Aorta (tissue), 5 donors: ENCODE measurements around the gene PLCG2. TPM values are rescaled to one million over a fixed set of nuclear protein-coding genes. Genes with fewer than 3 reads are reported as not detected.

Experiments used
- ATAC-seq: fragments of 200-7000 bp; cut with Tn5 transposase; one replicate; pipeline ENCODE4 v1.9.1; 2022; ENCODE audit warnings: moderate library complexity; ENCODE audit not compliant: low FRiP score
- DNase-seq, 2 donors: peaks; one replicate each; pipeline ENCODE4 v3.0.0-alpha.2; 2020
- H3K27ac ChIP-seq, 2 donors: one replicate each; pipeline ENCODE4 v1.5.1; 2013; ENCODE audit warnings: low read length in 2 of 2, mild to moderate bottlenecking in 2 of 2, moderate library complexity in 2 of 2, control low read depth in 1 of 2, inconsistent platforms in 1 of 2, low read depth in 1 of 2
- H3K27me3 ChIP-seq, 2 donors: one replicate each; pipeline ENCODE4 v1.6.1; 2013; ENCODE audit warnings: control low read depth in 1 of 2, low read length in 1 of 2, mild to moderate bottlenecking in 1 of 2, moderate library complexity in 1 of 2; ENCODE audit not compliant: insufficient read depth in 2 of 2, control insufficient read depth in 1 of 2
- H3K36me3 ChIP-seq, 2 donors: one replicate each; pipeline ENCODE4 v1.6.1; 2013; ENCODE audit warnings: control low read depth in 1 of 2, low read length in 1 of 2, mild to moderate bottlenecking in 1 of 2; ENCODE audit not compliant: insufficient read depth in 2 of 2, control insufficient read depth in 1 of 2
- H3K4me1 ChIP-seq, 2 donors: one replicate each; pipeline ENCODE4 v1.6.1; 2013; ENCODE audit warnings: low read length in 2 of 2, control low read depth in 1 of 2, mild to moderate bottlenecking in 1 of 2, moderate library complexity in 1 of 2; ENCODE audit not compliant: insufficient read depth in 2 of 2, control insufficient read depth in 1 of 2
- H3K4me3 ChIP-seq, 2 donors: one replicate each; pipeline ENCODE4 v1.5.1; 2013; ENCODE audit warnings: low read length in 2 of 2, control low read depth in 1 of 2, mild to moderate bottlenecking in 1 of 2
- H3K9me3 ChIP-seq: one replicate; pipeline ENCODE4 v1.6.1; 2013; ENCODE audit warnings: mild to moderate bottlenecking, low read length; ENCODE audit not compliant: control insufficient read depth
- WGBS, 2 donors: extraction: QIAGEN DNeasy Blood & Tissue Kit; methylation state at CpG; one replicate each; pipeline ENCODE4 v1.1.7; 2013; 5-methylcytosine and 5-hydroxymethylcytosine counted together
- intact Hi-C, 2 donors: fragments of 100-400 bp; cut with DNase I; formaldehyde crosslinking; loops; one replicate each; pipeline versions ENCODE4 v1.14.2 to v1.15.0; 2022
- polyA plus RNA-seq, 2 donors: library from polyadenylated mRNA; stranded (reverse); fragments of 200-250 nt; gene quantifications; one replicate each; pipeline ENCODE4 v1.2.3, GENCODE V29; 2013
- total RNA-seq, 2 donors: library from RNA; stranded (reverse); fragmentation: NEBNext Ultra II Directional; extraction: Animal tissue kit (Norgen Biotek cat#: 25700); gene quantifications; one replicate each; pipeline ENCODE4 v1.2.1, GENCODE V29; 2021
- donor health status: healthy with polysubstance abuse.
- donor health status: Bipolar disorder and iron deficiency.
- donor health status: DM: no; HTN: no; CAD: no.
- donor health status: DM: no; HTN: no; CAD: no.
- donor health status: DM: yes; HTN: yes; CAD: no.

The PLCG2 gene
- total and polyA plus RNA-seq, 4 donors: 2.5 to 48.4 (median 12.1) TPM

DNA sequence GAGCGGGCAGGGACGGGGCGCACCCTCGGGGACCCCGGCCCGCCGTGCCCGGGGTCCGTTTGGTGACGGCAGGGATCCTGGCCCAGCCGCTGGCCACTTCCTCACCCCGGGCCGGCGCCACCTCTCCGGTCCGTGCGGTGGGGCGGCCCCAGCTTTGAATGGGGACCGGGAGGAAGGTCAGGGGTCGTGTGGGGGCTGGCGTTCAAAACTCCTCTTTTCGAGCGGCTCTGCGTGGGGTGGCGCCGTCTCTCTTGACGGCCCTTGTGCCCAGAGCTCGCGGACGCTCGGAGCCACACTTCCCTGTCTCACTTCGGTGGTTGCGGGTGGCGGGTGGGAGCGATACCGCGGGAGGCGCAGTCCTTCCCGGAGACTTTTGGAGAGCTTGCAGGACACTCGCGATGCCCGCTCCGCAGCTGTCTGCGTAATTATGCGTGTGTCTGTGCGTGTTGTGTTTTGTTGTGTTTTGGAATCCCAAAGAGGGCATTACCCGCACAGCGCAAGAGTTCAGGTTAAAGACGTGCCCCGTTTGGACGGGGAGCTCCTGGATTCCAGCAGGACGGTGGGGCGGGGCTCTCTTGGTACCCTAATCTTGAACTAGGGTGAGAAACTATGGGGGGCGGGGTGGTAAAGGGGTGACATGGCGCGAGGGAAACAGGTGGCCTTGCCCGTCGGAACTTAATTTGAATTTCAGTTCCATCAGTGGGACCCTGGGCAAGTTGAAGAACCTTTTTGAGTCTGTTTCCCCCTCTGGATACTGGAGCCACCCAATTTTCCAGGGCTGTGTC, 637 bp downstream of the PLCG2 start:
- 2 to 3% methylated on average over 50 to 58 of the region's 58 CpGs for WGBS, 2 donors
- ATAC-seq (peak; percentile 40), DNase-seq (peak; percentile 67 to 77)
- Histone ChIP-seq H3K4me1 (no peaks in the 10 kb centered on the region), H3K27me3 (no peaks in the 10 kb centered on the region), H3K27ac (no peak overlapping the region), H3K9me3 (no peaks in the 10 kb centered on the region), H3K36me3 (no peaks in the 10 kb centered on the region), H3K4me3 (no peak overlapping the region)
- intact Hi-C loops: no loop called here

- intact Hi-C loops: no loop called here
- Histone ChIP-seq H3K4me3 (no peak overlapping the region), H3K4me1 (no peaks in the 10 kb centered on the region), H3K27me3 (no peaks in the 10 kb centered on the region), H3K27ac (no peak overlapping the region), H3K36me3 (no peaks in the 10 kb centered on the region), H3K9me3 (no peaks in the 10 kb centered on the region)
- WGBS, 2 donors: 67 to 69% methylated on average over 8 of the region's 8 CpGs
- no peak for DNase-seq
- ATAC-seq: no peak
These were observed 1.3 kb downstream of the PLCG2 start for GRCh38 chr16:81780350-81780749.

GRCh38 chr16:81782236-81782635, 3.1 kb downstream of the PLCG2 start:
- 86 to 91% methylated on average over 3 of the region's 3 CpGs for WGBS, 2 donors

GRCh38 chr16:81784072-81784795, 5.1 kb downstream of the PLCG2 start:
- no peaks in the 10 kb centered on the region for H3K36me3 ChIP-seq
- H3K27ac ChIP-seq: no peak overlapping the region
- H3K4me1 ChIP-seq: no peaks in the 10 kb centered on the region
- intact Hi-C loops: no loop called here
- no peak for DNase-seq
- H3K9me3 ChIP-seq: no peaks in the 10 kb centered on the region
- H3K27me3 ChIP-seq: no peaks in the 10 kb centered on the region
- no peak overlapping the region for H3K4me3 ChIP-seq
- 27 to 32% methylated on average over 3 of the region's 3 CpGs for WGBS, 2 donors
- no peak for ATAC-seq

More at GRCh38 chr16:81782236-81782635, 3.1 kb downstream of the PLCG2 start:
- Histone ChIP-seq H3K27ac (no peak overlapping the region), H3K4me1 (no peaks in the 10 kb centered on the region), H3K36me3 (no peaks in the 10 kb centered on the region), H3K4me3 (no peak overlapping the region), H3K27me3 (no peaks in the 10 kb centered on the region), H3K9me3 (no peaks in the 10 kb centered on the region)
- intact Hi-C loops: no loop called here
- DNase-seq (no peak), ATAC-seq (no peak)

- intact Hi-C loops: no loop called here
- ATAC-seq: no peak
- no peak overlapping the region for H3K27ac ChIP-seq
These were observed 6.2 kb downstream of the PLCG2 start for GRCh38 chr16:81785138-81785924.

DNA sequence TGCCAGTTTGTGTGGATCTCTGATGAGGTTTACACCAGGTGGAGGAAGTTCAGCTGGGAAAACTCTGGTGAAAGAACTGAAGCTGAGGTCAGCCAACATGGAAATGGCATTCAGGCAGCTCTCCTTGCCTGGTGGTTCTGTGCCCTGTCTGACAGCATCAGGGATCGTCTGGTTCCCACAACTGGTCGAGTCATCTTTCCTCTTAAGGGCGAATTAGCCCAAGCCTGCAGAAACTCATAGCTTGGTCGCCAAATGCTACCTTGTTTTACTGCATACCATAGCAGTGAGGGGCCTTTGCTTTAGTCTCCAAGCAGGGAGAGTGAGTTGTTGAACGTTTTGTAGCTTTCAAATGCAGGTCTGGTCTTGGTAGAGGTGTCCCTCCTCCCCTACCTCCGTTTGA, 7.2 kb downstream of the PLCG2 start:
- intact Hi-C loops: no loop called here
- Histone ChIP-seq H3K27me3 (no peaks in the 10 kb centered on the region), H3K4me1 (no peaks in the 10 kb centered on the region), H3K9me3 (no peaks in the 10 kb centered on the region), H3K27ac (no peak overlapping the region), H3K4me3 (no peak overlapping the region), H3K36me3 (no peaks in the 10 kb centered on the region)
- no peak for ATAC-seq
- WGBS, 2 donors: 44 to 51% methylated on average over 6 of the region's 6 CpGs
- DNase-seq: no peak

More at GRCh38 chr16:81785138-81785924, 6.2 kb downstream of the PLCG2 start:
- no peaks in the 10 kb centered on the region for H3K9me3 ChIP-seq
- H3K4me3 ChIP-seq: no peak overlapping the region
- no peaks in the 10 kb centered on the region for H3K4me1 ChIP-seq
- H3K36me3 ChIP-seq: no peaks in the 10 kb centered on the region
- H3K27me3 ChIP-seq: no peaks in the 10 kb centered on the region
- WGBS, 2 donors: 78 to 81% methylated on average over 7 of the region's 7 CpGs
- no peak for DNase-seq

DNA sequence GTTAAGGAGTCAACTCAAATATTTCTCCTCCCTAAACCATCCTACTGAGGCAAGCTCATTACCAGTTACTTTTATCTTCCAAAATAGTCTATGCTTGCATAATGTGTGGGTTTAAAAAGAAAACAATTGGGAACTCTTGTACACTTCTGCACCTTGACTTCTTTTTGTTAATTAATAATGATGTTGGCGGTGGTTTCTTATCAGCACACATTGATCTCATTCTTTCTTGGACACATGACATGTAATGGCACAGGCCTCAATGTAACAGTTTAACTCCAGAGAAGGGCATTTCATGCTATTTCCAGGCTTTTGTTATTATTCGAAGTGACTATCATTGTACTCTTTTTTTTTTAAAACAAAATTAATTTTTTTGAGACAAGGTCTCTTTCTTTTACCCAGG, 7.8 kb downstream of the PLCG2 start:
- no peak for ATAC-seq
- Histone ChIP-seq H3K4me1 (no peaks in the 10 kb centered on the region), H3K4me3 (no peak overlapping the region), H3K9me3 (peaks cover 1% of the 10 kb centered on the region), H3K36me3 (no peaks in the 10 kb centered on the region), H3K27ac (no peak overlapping the region), H3K27me3 (no peaks in the 10 kb centered on the region)
- no peak for DNase-seq
- 83 to 86% methylated on average over 2 of the region's 2 CpGs for WGBS, 2 donors
- intact Hi-C loops: no loop called here

GRCh38 chr16:81787659-81788058, 8.6 kb downstream of the PLCG2 start:
- H3K9me3 ChIP-seq: peaks cover 1% of the 10 kb centered on the region
- WGBS, 2 donors: 64 to 65% methylated on average over 6 of the region's 6 CpGs
- no peaks in the 10 kb centered on the region for H3K27me3 ChIP-seq
- ATAC-seq (no peak), DNase-seq (no peak)
- intact Hi-C loops: no loop called here
- H3K27ac ChIP-seq: no peak overlapping the region
- H3K4me1 ChIP-seq: no peaks in the 10 kb centered on the region
- no peaks in the 10 kb centered on the region for H3K36me3 ChIP-seq
- H3K4me3 ChIP-seq: no peak overlapping the region
